Ammon's horn (tissue), 1 donor: ENCODE measurements around the gene MLLT6.
A peak's percentile ranks its signal among the peaks of the same experiment; 100 is the strongest.

Experiments used
- DNase-seq: peaks from one replicate; pipeline ENCODE4 v3.0.0-alpha.2; 2016; ENCODE audit warnings: low spot score

Gene MLLT6

GRCh38 chr17:38704606-38705522 is at the start of gene MLLT6:
Gene MLLT6, plus strand, starts transcription at chr17:38705273. Its CDS starts 360 bp downstream, at chr17:38705633.
- DNase-seq: peak; percentile 87

- DNase-seq: peak; percentile 94
Observed at GRCh38 chr17:38656959-38657823, 47.9 kb upstream of the MLLT6 start.

- DNase-seq: no peak
Observed at GRCh38 chr17:38657824-38658740, 47.0 kb upstream of the MLLT6 start.

- peak; percentile 72 for DNase-seq
Observed at GRCh38 chr17:38658741-38659345, 46.2 kb upstream of the MLLT6 start.

- no peak for DNase-seq
Observed at GRCh38 chr17:38659415-38659814, 45.7 kb upstream of the MLLT6 start.

GRCh38 chr17:38660097-38661025 is 44.7 kb upstream of the MLLT6 start:
- DNase-seq: no peak

- DNase-seq: peak; percentile 83
Observed at GRCh38 chr17:38663125-38663751, 41.8 kb upstream of the MLLT6 start.

- DNase-seq: no peak
Observed at GRCh38 chr17:38663964-38664644, 41.0 kb upstream of the MLLT6 start.

GRCh38 chr17:38667099-38667786 is 37.8 kb upstream of the MLLT6 start:
- peak; percentile 87 for DNase-seq

GRCh38 chr17:38667787-38668122 is 37.3 kb upstream of the MLLT6 start:
- no peak for DNase-seq

- DNase-seq: no peak
Observed at GRCh38 chr17:38669520-38669919, 35.6 kb upstream of the MLLT6 start.

GRCh38 chr17:38671939-38672720 is 32.9 kb upstream of the MLLT6 start:
- DNase-seq: no peak

GRCh38 chr17:38672788-38673706 is 32.0 kb upstream of the MLLT6 start:
- DNase-seq: no peak

- DNase-seq: no peak
Observed at GRCh38 chr17:38673707-38674013, 31.4 kb upstream of the MLLT6 start.

GRCh38 chr17:38674014-38674748 is 30.9 kb upstream of the MLLT6 start:
- no peak for DNase-seq
